8988T (cell line): ENCODE results near the gene HMG20B.

Experiments used
- DNase-seq: peaks from one replicate; pipeline ENCODE4 v3.0.0; 2011

The HMG20B gene

GRCh38 chr19:3622224-3622623 is 49.5 kb downstream of the HMG20B start:
- no peak for DNase-seq

GRCh38 chr19:3623716-3624115 is 51.0 kb downstream of the HMG20B start:
- DNase-seq: no peak

- DNase-seq: no peak
Observed at GRCh38 chr19:3625996-3626472, 53.3 kb downstream of the HMG20B start.

DNA sequence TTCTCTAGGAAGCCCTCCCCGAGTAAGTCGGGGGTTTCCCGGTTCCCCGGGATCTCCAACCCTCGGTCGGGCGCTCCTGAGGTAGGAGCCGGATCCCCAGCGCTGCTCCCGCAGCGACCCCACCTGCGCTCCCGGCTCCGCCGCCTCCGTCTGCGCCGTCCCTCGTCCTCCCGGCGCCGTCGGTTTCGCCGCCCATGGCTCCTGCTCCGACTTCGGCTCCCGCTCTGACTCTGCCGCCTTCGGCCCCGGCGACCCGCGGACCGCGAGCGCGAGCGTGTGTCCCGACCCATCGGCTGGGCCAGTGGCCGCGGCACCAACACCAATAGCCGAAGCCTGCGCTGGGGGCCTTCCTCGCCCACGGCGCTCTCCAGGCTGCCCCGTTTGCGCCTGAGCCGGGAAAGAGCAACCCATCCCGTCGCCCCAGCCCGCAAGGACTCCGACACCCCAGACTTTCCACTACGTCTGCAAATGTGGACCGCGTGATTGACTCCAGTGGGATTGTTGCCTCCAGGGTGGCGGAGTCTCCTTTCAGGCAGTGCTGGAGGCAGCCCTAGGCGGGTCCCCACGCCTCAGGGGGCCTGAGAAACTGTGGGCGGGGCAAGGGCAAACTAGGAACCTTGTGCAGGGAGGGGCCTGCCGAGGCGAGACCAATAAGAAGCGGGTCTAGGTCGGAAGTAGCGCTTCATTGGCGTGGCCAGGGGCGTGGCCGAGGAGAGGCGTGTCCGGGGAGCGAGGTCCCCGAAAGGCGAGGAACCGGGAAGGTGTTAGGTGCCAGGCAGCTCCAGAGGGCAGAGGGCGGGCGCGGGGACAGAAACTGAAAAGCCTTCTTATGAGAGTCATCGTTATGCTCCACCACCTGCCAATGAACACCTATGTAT is 54.0 kb downstream of the HMG20B start, which contains the start of gene CACTIN:
Gene CACTIN (minus strand): TSS at position 318 of the 878 bp plus-strand sequence. CDS start 28 bp downstream, at position 290.
- peak; percentile 99 for DNase-seq

- DNase-seq: no peak
Observed at GRCh38 chr19:3627351-3627723, 54.6 kb downstream of the HMG20B start.
